Caki2 (cell line): Measurements from ENCODE around the gene UBXN4. TPM values are rescaled to one million over a fixed set of nuclear protein-coding genes. Genes with fewer than 3 reads are reported as not detected.
A peak's percentile ranks its signal among the peaks of the same experiment; 100 is the strongest.
"Not testable (repeated sequence)": the region's sequence is repeated elsewhere in the genome, so short reads cannot be mapped to it uniquely, and the experiment has no call there.

ENCODE experiments used
- DNase-seq: peaks from one replicate; pipeline ENCODE4 v3.0.0-alpha.2; 2015; ENCODE audit warnings: low read depth
- in situ Hi-C: cut with HindIII; loops from 2 replicates; pipeline ENCODE4 v1.10.0; 2016; ENCODE audit warnings: low sequenced_read_pairs, low pct_unique_long_range_greater_than_20kb, mixed read lengths
- total RNA-seq: library from RNA; depleted of rRNA; stranded (reverse); fragments of >200 nt; shearing (Covaris generic); gene quantifications from 2 replicates; pipeline ENCODE4 v1.2.3, GENCODE V29; 2014; ENCODE audit warnings: low replicate concordance

UBXN4 gene
- total RNA-seq, 1 experiment from 2014 or later = 41.1 TPM

DNA sequence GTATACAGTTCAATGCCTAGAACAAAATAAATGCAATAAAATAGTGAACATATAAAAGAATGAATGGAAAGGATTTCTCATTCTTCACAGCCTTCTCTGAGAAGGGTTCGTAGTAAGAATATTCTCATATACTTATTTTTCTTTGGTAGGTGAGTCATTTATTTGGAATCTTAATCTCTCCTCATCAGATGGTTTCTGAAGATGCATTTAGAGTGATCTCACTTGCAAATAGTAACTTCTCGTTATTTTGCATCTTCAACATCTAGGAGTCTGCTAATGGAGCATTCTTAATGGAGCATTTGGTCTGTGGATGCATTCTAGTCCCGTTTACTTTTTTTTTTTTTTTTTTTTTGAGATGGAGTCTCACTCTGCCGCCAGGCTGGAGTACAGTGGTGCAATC lies 3.9 kb downstream of the UBXN4 start:
- DNase-seq = peak; percentile 25
- in situ Hi-C loops = no loop called here

DNA sequence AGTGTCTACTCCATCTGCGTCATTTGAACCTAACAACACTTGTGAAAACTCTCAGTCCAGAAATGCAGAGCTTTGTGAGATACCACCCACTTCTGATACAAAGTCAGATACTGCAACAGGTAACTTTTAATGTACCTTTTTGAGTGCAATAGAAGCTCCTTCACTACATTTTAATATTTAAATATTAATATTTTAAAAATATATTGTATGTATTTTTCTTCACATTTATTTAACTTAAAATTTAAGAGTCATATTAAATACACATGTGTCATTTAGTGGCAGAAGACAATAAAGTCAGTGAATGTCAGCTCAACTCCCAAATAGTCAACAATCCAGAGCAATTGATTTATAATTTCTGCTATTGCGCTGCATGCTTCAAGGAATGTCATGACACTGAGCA lies 13.9 kb downstream of the UBXN4 start:
- DNase-seq = no peak
- in situ Hi-C loops = no loop called here

DNA sequence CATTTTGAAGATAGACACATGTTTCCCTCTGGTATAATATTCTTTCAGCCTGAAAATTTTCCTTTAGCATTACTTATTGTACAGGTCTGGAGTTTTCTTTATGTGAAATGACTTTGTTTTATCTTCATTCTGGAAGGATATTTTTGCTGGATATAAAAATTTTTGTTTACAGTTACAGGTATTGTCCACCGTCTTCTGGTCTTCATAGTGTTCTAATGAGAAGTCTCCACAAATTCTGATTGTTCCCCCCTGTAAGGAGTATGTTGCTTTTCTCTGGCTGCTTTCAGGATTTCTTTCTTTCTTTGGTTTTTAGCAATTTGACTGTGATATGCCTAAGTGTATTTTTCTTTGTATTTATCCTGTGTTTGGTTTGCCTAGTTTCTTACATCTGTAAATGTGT lies 15.0 kb downstream of the UBXN4 start:
- no peak for DNase-seq
- in situ Hi-C loops = no loop called here

DNA sequence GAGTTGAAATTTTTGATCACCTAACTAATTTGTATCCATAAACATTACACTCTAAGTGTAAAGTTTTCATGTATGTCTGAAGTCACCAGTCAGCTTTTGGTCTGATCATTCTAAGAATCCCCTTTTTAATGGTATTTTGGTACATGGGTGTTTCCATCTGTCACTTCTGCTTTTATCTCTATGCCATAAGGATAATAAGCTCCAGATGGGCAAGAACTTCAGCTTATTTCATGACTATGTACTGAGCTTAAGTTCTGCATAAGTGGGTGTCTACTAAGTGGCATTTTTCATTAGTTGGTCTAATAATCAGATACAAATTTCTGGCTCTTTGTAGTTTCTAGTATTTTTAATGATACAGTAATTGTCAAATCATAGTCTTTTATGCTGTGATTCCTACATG lies 20.4 kb downstream of the UBXN4 start:
- in situ Hi-C loops = no loop called here
- no peak for DNase-seq

DNA sequence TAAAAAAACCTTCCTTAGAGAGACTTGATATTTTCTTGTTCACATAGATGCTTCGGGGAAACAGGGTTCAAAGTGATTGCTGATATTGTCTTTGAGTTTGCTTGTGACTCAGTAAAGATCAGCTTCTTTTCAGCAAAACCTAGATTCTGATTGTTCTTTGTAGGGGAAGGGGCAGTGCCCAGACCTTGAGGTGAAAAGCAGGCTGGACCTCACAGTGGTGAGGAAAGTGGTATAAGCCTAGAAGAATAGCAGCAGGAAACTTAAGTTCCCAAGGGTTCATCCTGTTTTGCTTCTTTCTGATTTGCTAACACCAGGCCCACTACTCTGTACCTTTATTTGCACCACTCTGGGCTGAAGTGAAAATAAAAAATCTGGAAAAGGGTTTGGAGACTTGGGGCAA lies 20.9 kb downstream of the UBXN4 start:
- DNase-seq = no peak
- in situ Hi-C loops = no loop called here

DNA sequence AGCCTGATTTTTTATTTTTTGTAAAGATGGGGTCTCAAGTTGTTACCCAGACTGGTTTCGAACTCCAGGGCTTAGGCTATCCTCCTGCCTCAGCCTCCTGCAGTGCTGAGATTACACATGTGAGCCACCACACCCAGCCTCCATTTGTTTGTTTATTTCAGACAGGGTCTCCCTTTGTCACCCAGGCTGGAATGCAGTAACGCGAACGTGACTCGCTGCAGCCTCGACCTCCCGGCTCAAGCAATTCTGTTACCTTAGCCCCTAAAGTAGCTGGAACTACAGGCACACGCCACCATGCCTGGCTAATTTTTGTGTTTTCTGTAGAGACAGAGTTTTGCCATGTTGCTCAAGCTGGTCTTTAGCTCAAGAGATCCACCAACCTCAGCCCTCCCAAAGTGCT lies 27.2 kb downstream of the UBXN4 start:
- in situ Hi-C loops = no loop called here
- no peak for DNase-seq

DNA sequence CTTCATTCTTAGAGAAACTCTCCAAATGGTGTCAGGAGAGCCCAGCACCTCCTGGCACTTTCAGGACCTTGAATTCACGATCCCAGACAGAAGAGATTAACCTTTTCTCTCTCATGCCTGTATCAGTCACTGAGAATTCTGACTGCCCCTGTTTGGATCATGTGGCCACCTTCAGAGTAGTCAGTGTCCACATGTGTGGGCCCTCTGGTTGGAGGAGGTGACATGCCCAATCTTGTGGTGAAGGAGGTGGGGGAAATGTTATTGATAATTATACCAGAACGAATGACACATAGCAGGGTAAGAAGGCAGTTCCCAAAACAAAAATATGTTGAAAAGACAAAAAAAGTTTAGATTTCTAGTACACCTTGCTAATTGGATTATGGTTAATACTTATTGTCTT lies 31.7 kb downstream of the UBXN4 start:
- in situ Hi-C loops = no loop called here
- no peak for DNase-seq

DNA sequence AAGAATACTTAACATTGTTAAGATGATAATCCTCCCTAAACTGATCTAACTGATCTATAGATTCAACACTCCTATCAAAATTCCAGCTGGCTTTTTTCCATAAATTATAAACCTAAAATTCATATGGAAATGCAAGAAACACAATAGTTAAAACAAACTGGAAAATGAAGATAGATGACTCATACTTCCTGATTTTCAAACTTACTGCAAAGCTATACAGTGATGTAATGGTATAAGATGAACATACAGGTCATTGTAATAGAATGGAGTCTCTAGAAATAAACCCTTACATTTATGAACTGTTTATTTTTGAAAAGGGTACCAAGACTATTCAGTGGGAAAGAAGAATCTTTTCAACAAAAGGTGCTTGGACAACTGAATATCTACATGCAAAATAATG lies 32.3 kb downstream of the UBXN4 start:
- no peak for DNase-seq
- in situ Hi-C loops = no loop called here

DNA sequence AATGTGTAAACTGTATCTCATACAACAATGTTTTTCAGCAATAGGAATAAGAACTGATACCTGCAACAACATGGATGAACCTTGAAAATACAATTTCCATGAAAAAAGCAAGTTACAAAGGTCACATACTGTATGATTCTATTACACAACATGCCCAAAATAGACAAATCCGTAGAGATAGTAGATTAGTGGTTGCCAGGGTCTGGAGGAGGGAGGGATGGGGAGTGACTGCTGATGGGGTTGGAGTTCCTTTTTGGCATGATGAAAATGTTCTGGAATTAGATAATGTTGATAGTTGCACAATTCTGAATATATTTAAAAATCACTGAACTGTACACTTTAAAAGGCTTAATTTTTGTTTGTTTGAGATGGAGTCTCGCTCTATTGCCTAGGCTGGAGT lies 33.8 kb downstream of the UBXN4 start:
- DNase-seq = no peak
- in situ Hi-C loops = no loop called here

DNA sequence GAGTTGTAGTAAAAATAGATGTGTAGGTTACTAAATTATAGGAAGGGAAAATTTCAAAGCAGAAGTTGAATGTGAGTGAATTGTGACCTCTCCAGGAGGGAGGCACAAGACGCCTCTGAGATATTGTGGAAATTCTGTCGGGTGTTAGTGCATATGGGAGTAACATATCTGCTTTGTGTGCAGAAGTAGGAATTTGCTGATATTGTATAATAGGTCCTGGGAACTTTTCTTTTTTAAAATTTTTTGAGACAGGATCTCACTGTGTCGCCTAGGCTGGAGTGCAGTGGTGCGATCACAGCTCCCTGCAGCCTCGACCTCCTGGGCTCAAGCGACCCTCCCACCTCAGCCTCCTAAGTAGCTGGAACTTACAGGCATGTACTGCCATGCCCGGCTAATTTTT lies 34.7 kb downstream of the UBXN4 start:
- in situ Hi-C loops = no loop called here
- DNase-seq = no peak

DNA sequence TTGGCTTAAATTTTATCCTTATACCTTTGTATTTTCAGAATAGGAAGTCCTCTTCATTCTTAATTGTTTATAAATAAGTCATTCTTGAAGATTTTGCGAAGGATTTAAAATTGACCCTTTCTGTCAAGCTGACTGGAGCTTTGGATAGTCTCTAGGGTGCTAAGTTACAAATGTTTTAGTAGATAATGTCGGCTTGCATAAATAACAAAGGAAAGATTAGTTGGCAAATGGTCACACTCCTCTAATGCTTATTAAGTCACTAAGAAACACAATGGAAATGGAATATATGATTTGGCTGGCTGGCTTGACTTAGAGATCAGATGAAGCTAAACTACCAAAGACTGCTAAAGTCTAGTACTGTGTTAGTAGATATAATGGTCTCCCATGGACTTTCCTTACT lies 40.6 kb downstream of the UBXN4 start:
- in situ Hi-C loops = no loop called here
- DNase-seq = no peak

DNA sequence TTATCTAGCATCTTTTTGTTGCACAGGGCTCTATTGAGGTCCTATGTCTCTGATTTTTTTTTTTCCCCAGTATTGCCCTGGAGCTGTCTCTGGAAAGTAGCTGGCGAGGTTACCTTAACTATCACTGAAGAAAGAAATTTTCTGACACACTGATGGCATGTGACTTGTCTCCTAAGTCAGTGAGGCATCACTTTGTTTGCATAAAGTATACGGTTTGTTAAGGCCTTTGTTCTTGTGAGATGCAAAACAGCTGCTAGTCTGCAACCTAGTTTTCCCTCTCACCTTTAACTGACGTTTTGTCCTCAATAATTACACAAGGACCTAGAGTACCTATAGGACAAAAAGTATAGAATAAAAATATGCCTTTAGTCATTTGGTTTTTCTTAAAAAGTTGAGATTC lies 41.8 kb downstream of the UBXN4 start:
- peak; percentile 46 for DNase-seq
- in situ Hi-C loops = no loop called here

DNA sequence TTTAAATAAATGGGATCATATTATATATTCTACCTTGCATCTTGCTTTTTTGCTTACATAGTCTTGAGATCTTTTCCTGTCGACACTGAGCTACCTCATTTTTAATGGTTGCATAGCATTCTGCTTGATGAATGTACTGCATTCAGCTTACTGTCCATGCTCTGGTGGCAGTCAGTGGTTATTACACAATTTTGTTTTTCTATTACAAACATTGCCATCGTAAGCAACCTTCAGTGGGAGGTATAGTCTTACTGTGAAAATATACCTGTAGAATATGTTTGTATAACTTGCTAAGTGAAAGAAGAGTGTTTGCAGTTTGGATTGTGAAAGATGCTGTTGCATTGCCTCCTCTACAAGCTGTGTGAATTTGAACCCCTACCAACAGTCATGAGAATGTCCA lies 43.4 kb downstream of the UBXN4 start:
- in situ Hi-C loops = no loop called here
- DNase-seq = no peak

DNA sequence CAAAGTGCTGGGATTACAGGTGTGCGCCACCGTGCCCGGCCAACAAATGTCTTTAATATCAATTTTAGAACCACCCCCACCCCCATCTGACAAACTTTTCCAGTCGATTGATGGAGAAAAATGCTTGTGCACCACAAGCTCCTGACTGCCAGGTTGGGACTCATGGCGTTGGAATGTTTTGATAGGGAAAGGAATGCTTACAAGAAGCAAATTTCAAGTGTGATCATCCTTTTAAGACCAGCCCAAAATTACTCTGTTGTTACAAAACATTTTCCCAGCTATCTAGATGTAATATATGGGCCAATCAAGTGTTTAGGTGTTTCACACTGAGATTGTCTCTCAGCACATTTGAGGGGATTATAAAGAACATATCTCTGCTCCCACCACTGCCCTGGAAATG lies 45.2 kb downstream of the UBXN4 start:
- in situ Hi-C loops = no loop called here
- peak; percentile 78 for DNase-seq

DNA sequence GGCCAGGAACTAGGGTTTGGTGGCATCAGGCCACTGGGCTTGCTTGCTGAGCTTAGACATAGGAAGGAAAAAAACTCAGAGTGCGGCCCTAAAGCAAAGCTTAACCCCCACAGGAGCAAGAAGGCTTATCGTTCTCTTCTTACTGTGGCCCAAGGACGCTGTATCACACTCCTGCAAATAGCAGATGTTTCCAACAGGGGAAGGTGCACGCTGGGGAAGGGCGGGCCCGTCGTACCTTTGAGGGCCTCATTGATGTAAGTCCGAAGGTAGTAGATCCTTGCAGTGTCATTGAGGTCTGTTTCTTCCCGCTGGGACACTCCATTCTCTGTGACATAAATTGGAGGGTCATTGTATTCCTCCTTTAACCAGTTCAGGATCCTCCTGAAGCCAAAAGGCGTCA lies 48.8 kb downstream of the UBXN4 start:
- DNase-seq = no peak
- in situ Hi-C loops = no loop called here

DNA sequence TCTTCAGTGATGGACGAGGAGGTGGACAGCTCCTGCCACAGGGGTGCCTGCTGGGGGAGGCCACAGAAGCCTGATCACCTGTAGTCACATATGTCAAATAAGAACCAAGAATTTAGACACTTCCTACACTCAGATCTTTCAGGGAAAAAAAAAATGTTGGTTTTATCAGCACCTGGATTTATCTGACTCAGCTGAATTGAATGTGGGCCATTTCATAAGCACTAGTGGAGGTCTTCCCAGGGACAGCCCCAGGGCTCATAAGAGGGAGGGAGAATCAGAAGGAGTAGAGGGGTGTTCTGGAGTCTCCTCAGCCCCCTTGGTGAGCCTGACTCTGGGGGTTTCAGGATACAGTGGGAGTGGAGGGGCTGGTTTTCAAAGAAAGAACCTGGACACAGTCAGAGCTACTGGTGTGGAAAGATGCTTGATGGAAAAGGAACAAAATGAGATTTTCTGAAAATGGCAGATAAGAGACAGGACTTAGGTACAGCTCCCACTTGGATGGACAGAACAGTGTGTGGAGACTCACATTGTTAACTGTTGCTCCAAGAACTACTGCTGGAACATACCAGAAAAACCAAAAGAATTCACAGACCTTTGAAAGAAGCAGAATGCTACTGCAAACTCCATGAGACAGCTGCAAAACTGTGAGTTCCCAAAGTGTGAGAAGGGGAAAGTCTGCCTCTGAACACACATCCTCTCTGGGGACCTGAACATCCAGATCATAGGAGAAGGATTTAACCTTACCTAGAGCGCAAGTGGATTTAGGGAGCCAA lies 49.9 kb downstream of the UBXN4 start:
- DNase-seq = peak; percentile 22

DNA sequence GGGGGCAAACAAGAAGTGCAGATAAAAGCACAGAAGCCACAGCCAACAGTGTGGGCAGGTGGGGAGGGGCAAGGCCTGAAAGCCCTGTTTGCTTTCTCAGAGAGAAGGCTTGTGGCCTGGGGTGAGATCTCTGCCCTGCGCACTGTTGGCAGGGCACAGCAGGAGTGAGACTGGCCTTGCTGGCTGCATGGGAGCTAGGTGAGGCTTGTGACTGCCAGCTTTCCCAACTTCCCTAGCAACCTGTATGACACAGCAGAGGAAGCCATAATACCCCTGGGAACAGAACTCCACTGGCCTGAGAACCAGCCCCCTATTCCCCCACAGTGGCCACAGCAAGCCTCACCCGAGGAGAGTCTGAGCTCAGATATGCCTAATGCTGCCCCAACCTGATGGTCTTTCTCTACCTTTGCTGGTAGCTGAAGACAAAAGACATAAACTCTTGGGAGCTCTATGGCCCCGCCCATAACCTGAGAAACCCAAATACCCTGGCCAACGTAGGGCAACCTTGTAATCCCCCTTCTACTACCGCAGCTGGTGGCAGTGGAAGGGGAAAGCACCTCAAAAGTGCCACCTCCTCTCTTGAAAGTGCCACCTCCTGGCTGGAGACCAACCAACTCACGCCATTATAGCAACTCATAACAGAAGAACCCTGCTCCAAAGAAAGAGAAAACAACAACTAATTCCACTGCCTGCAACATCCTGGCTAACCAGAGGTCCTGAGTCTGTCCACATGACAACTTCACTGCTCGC lies 50.9 kb downstream of the UBXN4 start:
- no peak for DNase-seq
- in situ Hi-C loops = no loop called here

More for the DNA sequence above, 49.9 kb downstream of the UBXN4 start:
- in situ Hi-C loops = no loop called here

DNA sequence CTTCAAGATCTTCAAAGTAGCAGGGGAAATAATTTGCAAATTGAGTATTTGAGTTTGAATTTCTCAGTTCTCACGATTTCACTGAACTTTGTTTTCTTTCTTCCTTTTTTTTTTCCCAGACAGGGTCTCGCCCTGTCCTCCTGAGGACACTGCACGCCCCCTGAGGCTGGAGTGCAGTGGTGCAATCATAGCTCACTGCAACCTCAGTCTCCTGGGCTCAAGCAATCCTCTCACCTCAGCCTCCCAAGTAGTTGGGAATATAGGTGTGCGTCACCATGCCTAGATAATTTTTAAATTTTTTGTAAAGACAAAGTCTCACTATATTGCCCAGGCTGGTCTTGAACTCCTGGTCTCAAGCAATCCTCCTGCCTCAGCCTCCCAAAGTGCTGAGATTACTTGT lies 54.0 kb downstream of the UBXN4 start:
- in situ Hi-C loops = not testable (repeated sequence)

DNA sequence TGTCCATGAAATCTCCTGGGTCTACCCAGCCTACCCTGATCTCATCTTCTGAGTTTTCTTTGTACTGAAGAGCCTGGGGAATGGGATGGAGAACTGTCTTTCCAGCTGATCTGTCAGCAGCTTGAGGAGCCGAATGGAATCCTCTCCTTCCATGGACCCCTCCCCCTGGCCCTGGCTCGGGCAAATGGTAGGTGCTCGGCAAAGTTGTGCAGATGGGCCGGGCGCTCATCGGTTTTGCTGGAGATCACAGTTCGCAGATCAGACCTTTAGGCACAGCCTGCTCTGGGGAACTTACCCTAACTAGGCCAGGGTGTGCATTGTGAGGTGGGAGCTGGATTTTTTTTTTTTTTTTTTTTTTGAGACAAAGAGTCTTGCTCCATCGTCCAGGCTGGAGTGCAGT lies 55.0 kb downstream of the UBXN4 start:
- DNase-seq = no peak
- in situ Hi-C loops = no loop called here

More for the DNA sequence above, 54.0 kb downstream of the UBXN4 start:
- DNase-seq = not testable (repeated sequence)
